HEK293 (cell line): ENCODE results near the gene JPH3.

ENCODE experiments used
- ELK4 ChIP-seq: IDR thresholded peaks from 2 replicates; pipeline ENCODE4 v1.6.1; 2011; ENCODE audit warnings: mild to moderate bottlenecking, low read depth, low read length, borderline replicate concordance
- GLIS1 ChIP-seq: fragments of 450-650 bp; formaldehyde crosslinking; IDR thresholded peaks from 2 replicates; pipeline ENCODE4 v1.5.1; 2016; ENCODE audit warnings: missing biosample characterization, missing genetic modification characterization
- REPIN1 ChIP-seq: fragments of 450-650 bp; formaldehyde crosslinking; IDR thresholded peaks from 2 replicates; pipeline ENCODE4 v1.5.1; 2017; ENCODE audit warnings: missing biosample characterization, missing genetic modification characterization, low read depth
- ZNF654 ChIP-seq: fragments of 450-650 bp; formaldehyde crosslinking; IDR thresholded peaks from 2 replicates; pipeline ENCODE4 v1.5.1; 2016; ENCODE audit warnings: low read depth, missing biosample characterization, missing genetic modification characterization
- TF ChIP-seq, protein P1 (sequence below): fragments of 450-650 bp; formaldehyde crosslinking; IDR thresholded peaks from 2 replicates; pipeline ENCODE4 v1.5.1; 2017; ENCODE audit warnings: missing biosample characterization, mild to moderate bottlenecking, missing genetic modification characterization, moderate library complexity
- TF ChIP-seq, protein P2 (sequence below): fragments of 450-650 bp; formaldehyde crosslinking; IDR thresholded peaks from 2 replicates; pipeline ENCODE4 v1.5.1; 2016; ENCODE audit warnings: missing biosample characterization, missing genetic modification characterization
- TF ChIP-seq, protein P3 (sequence below): fragments of 450-650 bp; formaldehyde crosslinking; IDR thresholded peaks from 2 replicates; pipeline ENCODE4 v1.5.1; 2017; ENCODE audit warnings: missing biosample characterization, missing genetic modification characterization
- TF ChIP-seq, protein P4 (sequence below): fragments of 450-650 bp; formaldehyde crosslinking; IDR thresholded peaks from 2 replicates; pipeline ENCODE4 v1.5.1; 2016; ENCODE audit warnings: missing biosample characterization, missing genetic modification characterization

DNA sequence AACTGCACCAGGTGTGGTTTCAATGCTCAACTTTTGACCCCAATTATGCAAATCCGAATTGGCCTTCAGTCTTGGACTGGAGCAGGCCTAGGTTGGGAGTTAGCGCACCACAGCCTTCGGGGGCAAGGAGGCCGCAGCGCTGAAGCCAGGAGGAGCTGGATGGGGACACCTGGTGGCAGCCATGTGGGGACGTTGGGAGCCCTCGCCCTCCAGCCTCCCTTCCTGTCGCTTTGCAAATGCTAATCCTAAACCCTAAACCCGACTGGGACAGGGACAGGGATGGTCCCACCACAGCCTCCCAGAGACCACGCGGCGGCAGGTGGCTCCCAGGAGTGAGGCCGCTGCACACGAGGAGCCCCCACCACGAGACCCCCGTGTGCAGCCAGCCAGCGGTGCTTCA, 104.8 kb downstream of the JPH3 start:
- TF ChIP-seq, protein P1, sequence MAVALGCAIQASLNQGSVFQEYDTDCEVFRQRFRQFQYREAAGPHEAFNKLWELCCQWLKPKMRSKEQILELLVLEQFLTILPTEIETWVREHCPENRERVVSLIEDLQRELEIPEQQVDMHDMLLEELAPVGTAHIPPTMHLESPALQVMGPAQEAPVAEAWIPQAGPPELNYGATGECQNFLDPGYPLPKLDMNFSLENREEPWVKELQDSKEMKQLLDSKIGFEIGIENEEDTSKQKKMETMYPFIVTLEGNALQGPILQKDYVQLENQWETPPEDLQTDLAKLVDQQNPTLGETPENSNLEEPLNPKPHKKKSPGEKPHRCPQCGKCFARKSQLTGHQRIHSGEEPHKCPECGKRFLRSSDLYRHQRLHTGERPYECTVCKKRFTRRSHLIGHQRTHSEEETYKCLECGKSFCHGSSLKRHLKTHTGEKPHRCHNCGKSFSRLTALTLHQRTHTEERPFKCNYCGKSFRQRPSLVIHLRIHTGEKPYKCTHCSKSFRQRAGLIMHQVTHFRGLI (tag by site-specific recombination), result no peak
- TF ChIP-seq REPIN1 (tag by site-specific recombination), result no peak
- TF ChIP-seq, protein P2, sequence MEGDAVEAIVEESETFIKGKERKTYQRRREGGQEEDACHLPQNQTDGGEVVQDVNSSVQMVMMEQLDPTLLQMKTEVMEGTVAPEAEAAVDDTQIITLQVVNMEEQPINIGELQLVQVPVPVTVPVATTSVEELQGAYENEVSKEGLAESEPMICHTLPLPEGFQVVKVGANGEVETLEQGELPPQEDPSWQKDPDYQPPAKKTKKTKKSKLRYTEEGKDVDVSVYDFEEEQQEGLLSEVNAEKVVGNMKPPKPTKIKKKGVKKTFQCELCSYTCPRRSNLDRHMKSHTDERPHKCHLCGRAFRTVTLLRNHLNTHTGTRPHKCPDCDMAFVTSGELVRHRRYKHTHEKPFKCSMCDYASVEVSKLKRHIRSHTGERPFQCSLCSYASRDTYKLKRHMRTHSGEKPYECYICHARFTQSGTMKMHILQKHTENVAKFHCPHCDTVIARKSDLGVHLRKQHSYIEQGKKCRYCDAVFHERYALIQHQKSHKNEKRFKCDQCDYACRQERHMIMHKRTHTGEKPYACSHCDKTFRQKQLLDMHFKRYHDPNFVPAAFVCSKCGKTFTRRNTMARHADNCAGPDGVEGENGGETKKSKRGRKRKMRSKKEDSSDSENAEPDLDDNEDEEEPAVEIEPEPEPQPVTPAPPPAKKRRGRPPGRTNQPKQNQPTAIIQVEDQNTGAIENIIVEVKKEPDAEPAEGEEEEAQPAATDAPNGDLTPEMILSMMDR (tag by site-specific recombination), result no peak
- TF ChIP-seq, protein P3, sequence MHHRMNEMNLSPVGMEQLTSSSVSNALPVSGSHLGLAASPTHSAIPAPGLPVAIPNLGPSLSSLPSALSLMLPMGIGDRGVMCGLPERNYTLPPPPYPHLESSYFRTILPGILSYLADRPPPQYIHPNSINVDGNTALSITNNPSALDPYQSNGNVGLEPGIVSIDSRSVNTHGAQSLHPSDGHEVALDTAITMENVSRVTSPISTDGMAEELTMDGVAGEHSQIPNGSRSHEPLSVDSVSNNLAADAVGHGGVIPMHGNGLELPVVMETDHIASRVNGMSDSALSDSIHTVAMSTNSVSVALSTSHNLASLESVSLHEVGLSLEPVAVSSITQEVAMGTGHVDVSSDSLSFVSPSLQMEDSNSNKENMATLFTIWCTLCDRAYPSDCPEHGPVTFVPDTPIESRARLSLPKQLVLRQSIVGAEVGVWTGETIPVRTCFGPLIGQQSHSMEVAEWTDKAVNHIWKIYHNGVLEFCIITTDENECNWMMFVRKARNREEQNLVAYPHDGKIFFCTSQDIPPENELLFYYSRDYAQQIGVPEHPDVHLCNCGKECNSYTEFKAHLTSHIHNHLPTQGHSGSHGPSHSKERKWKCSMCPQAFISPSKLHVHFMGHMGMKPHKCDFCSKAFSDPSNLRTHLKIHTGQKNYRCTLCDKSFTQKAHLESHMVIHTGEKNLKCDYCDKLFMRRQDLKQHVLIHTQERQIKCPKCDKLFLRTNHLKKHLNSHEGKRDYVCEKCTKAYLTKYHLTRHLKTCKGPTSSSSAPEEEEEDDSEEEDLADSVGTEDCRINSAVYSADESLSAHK (tag by site-specific recombination), result no peak
- TF ChIP-seq ELK4, result no peak
- TF ChIP-seq, protein P4, sequence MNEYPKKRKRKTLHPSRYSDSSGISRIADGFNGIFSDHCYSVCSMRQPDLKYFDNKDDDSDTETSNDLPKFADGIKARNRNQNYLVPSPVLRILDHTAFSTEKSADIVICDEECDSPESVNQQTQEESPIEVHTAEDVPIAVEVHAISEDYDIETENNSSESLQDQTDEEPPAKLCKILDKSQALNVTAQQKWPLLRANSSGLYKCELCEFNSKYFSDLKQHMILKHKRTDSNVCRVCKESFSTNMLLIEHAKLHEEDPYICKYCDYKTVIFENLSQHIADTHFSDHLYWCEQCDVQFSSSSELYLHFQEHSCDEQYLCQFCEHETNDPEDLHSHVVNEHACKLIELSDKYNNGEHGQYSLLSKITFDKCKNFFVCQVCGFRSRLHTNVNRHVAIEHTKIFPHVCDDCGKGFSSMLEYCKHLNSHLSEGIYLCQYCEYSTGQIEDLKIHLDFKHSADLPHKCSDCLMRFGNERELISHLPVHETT, result no peak
- TF ChIP-seq ZNF654 (tag by site-specific recombination), result no peak
- TF ChIP-seq GLIS1 (tag by site-specific recombination), result no peak
